ENCODE measurements around the gene PTPRE. TPM values are rescaled to one million over a fixed set of nuclear protein-coding genes. Genes with fewer than 3 reads are reported as not detected.

The PTPRE gene
- total and polyA plus RNA-seq, 7 donors = 0.48 to 4.5 (median 2.7) TPM

DNA sequence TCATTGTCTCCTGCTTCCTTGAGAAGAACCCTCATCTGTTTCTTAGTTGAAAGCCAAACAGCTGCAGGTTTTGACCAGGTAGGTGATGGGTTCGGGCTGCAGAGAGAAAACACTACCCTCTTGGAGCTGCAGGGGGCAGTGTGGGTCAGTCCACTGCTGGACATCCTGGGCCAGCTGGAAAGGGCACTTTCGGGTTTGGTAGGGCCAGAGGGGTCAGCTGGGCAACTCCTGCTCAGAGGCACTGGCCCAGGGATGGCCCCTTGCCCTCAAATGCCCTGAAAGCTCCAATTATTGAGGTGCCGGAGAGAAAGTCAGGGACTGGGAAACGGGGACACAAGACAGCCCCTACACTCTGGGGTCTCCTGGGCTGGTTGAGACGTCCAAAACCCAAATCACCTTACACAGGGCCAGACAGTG lies 128.7 kb downstream of the PTPRE start:
- TF ChIP-seq, protein P1, sequence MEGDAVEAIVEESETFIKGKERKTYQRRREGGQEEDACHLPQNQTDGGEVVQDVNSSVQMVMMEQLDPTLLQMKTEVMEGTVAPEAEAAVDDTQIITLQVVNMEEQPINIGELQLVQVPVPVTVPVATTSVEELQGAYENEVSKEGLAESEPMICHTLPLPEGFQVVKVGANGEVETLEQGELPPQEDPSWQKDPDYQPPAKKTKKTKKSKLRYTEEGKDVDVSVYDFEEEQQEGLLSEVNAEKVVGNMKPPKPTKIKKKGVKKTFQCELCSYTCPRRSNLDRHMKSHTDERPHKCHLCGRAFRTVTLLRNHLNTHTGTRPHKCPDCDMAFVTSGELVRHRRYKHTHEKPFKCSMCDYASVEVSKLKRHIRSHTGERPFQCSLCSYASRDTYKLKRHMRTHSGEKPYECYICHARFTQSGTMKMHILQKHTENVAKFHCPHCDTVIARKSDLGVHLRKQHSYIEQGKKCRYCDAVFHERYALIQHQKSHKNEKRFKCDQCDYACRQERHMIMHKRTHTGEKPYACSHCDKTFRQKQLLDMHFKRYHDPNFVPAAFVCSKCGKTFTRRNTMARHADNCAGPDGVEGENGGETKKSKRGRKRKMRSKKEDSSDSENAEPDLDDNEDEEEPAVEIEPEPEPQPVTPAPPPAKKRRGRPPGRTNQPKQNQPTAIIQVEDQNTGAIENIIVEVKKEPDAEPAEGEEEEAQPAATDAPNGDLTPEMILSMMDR (IDR thresholded peaks at IDR 0.05) = peak; percentile 37
- WGBS, 3 donors = 46 to 76% (median 48%) methylated on average over 5 of the region's 5 CpGs
- ATAC-seq (peak in 1 of 4 donors; percentile 35), DNase-seq (peak in 1 of 2 donors; percentile 43)
- intact Hi-C loops (cut with DNase I) = no loop called here
- Histone ChIP-seq H3K27me3 (ENCODE audit: insufficient read depth in 3 of 3, low read length in 2 of 3) (no peaks in the 10 kb centered on the region), H3K27ac (no peak overlapping the region), H3K36me3 (ENCODE audit: insufficient read depth in 1 of 2, low read depth in 1 of 2) (no peaks in the 10 kb centered on the region), H3K9me3 (no peaks in the 10 kb centered on the region), H3K4me1 (no peaks in the 10 kb centered on the region), H3K4me3 (no peak overlapping the region)

DNA sequence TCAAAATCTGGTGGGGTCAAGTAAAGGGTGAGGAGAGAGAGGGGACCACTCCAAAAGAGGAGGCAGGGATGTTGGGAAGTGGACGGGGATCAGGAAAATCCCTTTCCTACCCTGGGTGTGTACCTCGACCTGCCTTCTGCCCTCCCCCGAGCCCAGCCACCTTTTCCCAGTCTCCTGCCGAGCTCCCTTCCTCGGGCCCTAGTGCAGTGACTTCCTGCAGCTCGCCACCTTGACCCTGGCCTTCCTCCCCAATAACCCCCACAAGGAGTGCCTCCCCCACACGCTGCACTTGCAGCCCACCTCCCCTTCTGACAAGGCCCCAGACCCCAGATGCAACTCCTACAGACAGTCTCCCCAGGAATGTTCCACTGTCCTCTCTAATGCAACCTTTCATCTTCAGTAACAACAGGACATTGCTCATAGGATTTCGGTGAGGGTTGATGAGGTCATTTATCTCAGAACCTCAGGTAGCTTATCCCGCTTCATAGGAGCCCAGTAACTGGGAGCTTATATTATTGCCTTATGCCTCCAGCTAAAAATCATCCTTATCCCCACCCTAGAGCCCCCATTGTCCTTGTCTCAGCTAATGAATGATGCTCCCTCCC lies 129.2 kb downstream of the PTPRE start:
- Histone ChIP-seq H3K27me3 (ENCODE audit: insufficient read depth in 3 of 3, low read length in 2 of 3) (no peaks in the 10 kb centered on the region), H3K27ac (no peak overlapping the region), H3K9me3 (no peaks in the 10 kb centered on the region), H3K4me3 (no peak overlapping the region), H3K4me1 (no peaks in the 10 kb centered on the region), H3K36me3 (ENCODE audit: insufficient read depth in 1 of 2, low read depth in 1 of 2) (no peaks in the 10 kb centered on the region)
- ATAC-seq (no peak), DNase-seq (no peak)
- TF ChIP-seq, protein P1 (IDR thresholded peaks at IDR 0.05) = no peak
- intact Hi-C loops (cut with DNase I) = no loop called here
- 74 to 84% (median 80%) methylated on average over 9 of the region's 9 CpGs for WGBS, 3 donors

DNA sequence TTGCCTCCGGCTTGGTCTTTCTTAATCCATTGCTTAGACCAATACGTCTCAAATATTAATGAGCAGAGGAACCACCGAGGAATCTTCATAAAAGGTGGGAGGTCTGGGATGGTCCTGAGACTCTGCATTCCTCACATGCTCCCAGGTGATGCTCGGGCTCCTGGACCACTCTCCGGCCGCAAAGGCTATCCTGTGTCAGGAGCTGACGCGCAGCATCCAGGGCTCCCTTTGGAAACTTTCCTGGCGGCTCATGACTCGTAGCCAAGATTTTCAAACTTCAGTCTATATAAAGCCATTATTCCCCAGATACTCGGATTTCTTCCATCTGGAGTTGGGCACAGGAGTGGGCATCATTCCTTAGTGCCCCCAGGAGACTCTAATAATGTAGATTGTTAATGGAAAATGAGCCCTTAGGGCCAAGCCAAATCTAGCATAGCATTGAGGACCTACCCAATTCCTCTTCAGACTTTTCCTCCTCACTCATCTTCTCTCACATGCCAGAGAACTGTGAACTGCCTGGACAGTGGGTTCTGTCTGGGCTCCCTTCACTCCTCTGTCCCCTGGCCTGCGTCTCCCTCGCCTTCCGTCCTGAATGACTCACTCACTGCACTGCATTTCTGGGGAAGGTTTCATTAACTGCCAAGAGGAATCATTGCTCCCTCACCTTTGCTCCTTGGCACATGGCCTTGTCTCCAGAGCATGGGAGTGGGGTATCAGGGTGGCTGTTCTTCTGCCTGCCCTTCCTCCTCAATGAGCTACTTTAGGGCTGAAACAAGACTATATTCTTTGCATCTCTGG lies 130.0 kb downstream of the PTPRE start:
- TF ChIP-seq, protein P1 (IDR thresholded peaks at IDR 0.05) = no peak
- H3K27me3 ChIP-seq (ENCODE audit: insufficient read depth in 3 of 3, low read length in 2 of 3) = no peaks in the 10 kb centered on the region

DNA sequence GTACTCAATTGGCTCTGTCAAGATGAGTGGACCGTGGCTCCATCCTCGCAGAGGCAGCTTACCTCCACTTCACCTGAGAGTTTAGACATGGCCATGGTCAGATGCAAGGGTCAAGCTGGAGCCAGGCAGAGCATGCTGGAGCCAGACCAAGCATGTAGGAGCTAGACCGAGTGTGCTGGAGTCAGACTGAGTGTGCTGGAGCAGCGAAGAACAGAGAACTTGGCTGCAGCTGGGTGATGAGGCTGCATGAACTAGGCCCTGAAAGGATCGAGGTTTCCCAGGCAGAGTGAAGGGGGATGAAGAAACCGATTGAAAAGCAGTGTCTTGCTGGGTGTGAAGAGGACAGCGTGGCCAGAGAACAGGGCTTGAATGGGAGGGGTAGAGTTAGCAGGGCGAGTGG lies 133.2 kb downstream of the PTPRE start:
- DNase-seq (no peak), ATAC-seq (no peak)
- Histone ChIP-seq H3K4me1 (no peaks in the 10 kb centered on the region), H3K4me3 (no peak overlapping the region), H3K36me3 (ENCODE audit: insufficient read depth in 1 of 2, low read depth in 1 of 2) (no peaks in the 10 kb centered on the region), H3K27ac (no peak overlapping the region), H3K9me3 (no peaks in the 10 kb centered on the region), H3K27me3 (ENCODE audit: insufficient read depth in 3 of 3, low read length in 2 of 3) (peaks cover 0 to 2% (median 0%) of the 10 kb centered on the region in 3 donors)
- TF ChIP-seq, protein P1 (IDR thresholded peaks at IDR 0.05) = no peak
- intact Hi-C loops (cut with DNase I) = no loop called here
- WGBS, 3 donors = 50 to 72% (median 55%) methylated on average over 8 of the region's 8 CpGs

More for the DNA sequence above, 130.0 kb downstream of the PTPRE start:
- H3K27ac ChIP-seq = no peak overlapping the region
- ATAC-seq (peak in 1 of 4 donors; percentile 33), DNase-seq (no peak)
- no peaks in the 10 kb centered on the region for H3K4me1 ChIP-seq
- intact Hi-C loops (cut with DNase I) = no loop called here
- no peak overlapping the region for H3K4me3 ChIP-seq
- WGBS, 3 donors = 72 to 78% (median 73%) methylated on average over 14 of the region's 14 CpGs
- no peaks in the 10 kb centered on the region for H3K9me3 ChIP-seq
- no peaks in the 10 kb centered on the region for H3K36me3 ChIP-seq (ENCODE audit: insufficient read depth in 1 of 2, low read depth in 1 of 2)
